Stimulated activated naive B cell treated with anti-CD40 and anti-IgM and Interleukin-4, amounts not matched to agents 10 μg/mL and 1 μg/mL and 100 μg/mL, for 72 hours (primary cell): ENCODE data around the gene PHLDB1.
A peak's percentile ranks its signal among the peaks of the same experiment; 100 is the strongest.
"Not testable (repeated sequence)": the region's sequence is repeated elsewhere in the genome, so short reads cannot be mapped to it uniquely, and the experiment has no call there.

Experiments used
- ATAC-seq, 2 donors: fragments of 150-1000 bp; cut with Tn5 transposase; replicated peaks; 2 replicates each; pipeline ENCODE4 v1.10.0; 2021; ENCODE audit warnings: moderate library complexity in 1 of 2
- DNase-seq: peaks from one replicate; pipeline ENCODE4 v3.0.0; 2021
- H3K27ac Mint-ChIP-seq: one replicate; pipeline ENCODE4 v1.8.0; 2022; ENCODE audit warnings: mild to moderate bottlenecking, mixed read lengths
- H3K27me3 Mint-ChIP-seq, 2 donors: one replicate each; pipeline ENCODE4 v1.8.0; 2022; ENCODE audit warnings: mixed read lengths in 2 of 2
- H3K36me3 Mint-ChIP-seq, 2 donors: one replicate each; pipeline ENCODE4 v1.8.0; 2022; ENCODE audit warnings: mixed read lengths in 2 of 2, mild to moderate bottlenecking in 1 of 2
- H3K4me1 Mint-ChIP-seq, 2 donors: one replicate each; pipeline ENCODE4 v1.8.0; 2022; ENCODE audit warnings: mixed read lengths in 2 of 2, mild to moderate bottlenecking in 1 of 2
- H3K4me3 Mint-ChIP-seq, 2 donors: one replicate each; pipeline ENCODE4 v1.8.0; 2022; ENCODE audit warnings: mild to moderate bottlenecking in 2 of 2, mixed read lengths in 2 of 2, moderate library complexity in 1 of 2
- H3K9me3 Mint-ChIP-seq, 2 donors: one replicate each; pipeline ENCODE4 v1.8.0; 2022; ENCODE audit warnings: mixed read lengths in 2 of 2, mild to moderate bottlenecking in 1 of 2

The PHLDB1 gene

DNA sequence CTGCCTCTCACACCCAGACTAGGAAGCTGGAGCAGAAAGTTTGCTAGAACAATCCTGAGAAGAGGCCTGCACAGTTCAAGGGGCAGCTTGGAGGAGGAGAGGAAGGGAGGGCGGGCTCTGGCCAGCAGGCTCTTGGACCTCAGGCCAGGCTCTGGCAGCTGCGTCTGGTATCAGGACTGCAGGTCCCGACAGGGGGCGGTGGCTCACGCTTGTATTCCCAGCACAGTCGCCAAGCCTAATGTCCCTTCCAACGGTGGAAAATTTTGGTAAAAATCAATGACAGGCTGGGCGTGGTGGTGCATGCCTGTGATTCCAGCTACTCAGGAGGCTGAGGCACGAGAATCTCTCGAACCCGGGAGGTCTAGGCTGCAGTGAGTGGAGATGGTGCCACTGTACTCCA is 71.5 kb downstream of the PHLDB1 start:
- ATAC-seq, H3K4me3 Mint-ChIP-seq, H3K36me3 Mint-ChIP-seq, DNase-seq, H3K27ac Mint-ChIP-seq, H3K9me3 Mint-ChIP-seq, H3K27me3 Mint-ChIP-seq, H3K4me1 Mint-ChIP-seq: not testable (repeated sequence)

DNA sequence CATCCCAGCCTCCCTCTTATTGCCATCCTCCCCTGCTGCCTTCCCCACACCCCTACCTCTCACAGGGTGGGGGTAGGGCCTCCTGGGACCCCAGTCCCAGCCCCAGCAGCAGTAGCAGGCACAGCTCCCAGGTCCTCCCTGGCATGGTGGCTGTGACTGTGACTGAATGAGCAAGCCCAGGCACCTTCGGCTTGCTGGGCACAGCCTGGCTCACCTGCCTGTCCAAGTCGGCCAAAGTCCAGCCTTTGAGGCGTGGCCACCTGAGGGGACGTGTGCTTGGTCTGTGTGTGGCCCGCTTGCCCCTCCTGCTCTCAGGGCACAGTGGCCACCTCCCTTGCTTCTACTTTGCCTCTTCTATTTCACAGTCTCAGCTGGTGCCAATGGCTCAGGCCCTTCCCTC is 72.1 kb downstream of the PHLDB1 start, which contains the start of gene TREH:
Gene TREH (minus strand): TSS at position 168 of the 400 bp plus-strand sequence. CDS start 23 bp downstream, at position 145.
- peaks cover 2 to 3% of the 10 kb centered on the region in 2 donors for H3K9me3 Mint-ChIP-seq
- H3K27ac Mint-ChIP-seq: no peak within 1 kb of the TSS
- DNase-seq (no peak), ATAC-seq (no peak)
- H3K27me3 Mint-ChIP-seq: peaks cover 0 to 3% of the 10 kb centered on the region in 2 donors
- no peaks in the 10 kb centered on the region for H3K36me3 Mint-ChIP-seq
- H3K4me1 Mint-ChIP-seq: no peaks in the 10 kb centered on the region
- no peak within 1 kb of the TSS for H3K4me3 Mint-ChIP-seq

DNA sequence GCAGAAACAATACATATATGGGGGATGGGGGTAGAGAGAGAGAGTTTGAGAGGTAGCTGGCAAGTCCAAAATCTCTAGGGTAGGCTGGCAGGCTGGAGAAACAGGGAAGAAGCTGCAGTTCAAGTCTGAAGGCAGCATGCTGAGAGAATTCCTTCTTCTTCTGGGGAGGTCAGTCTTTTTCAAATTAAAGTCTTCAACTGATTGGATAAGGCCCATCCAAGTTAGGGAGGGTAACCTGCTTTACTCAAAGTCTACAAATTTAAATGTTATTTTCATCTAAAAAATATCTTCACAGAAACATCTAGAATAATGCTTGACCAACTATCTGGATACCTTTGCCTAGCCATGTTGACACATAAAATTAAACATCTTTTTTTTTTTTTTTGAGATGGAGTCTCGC is 75.0 kb downstream of the PHLDB1 start:
- H3K27ac Mint-ChIP-seq: no peak overlapping the region
- no peaks in the 10 kb centered on the region for H3K9me3 Mint-ChIP-seq
- H3K36me3 Mint-ChIP-seq: no peaks in the 10 kb centered on the region
- no peak for DNase-seq
- no peak overlapping the region for H3K4me3 Mint-ChIP-seq
- H3K27me3 Mint-ChIP-seq: peaks cover 0 to 4% of the 10 kb centered on the region in 2 donors
- ATAC-seq: no peak
- H3K4me1 Mint-ChIP-seq: no peaks in the 10 kb centered on the region

DNA sequence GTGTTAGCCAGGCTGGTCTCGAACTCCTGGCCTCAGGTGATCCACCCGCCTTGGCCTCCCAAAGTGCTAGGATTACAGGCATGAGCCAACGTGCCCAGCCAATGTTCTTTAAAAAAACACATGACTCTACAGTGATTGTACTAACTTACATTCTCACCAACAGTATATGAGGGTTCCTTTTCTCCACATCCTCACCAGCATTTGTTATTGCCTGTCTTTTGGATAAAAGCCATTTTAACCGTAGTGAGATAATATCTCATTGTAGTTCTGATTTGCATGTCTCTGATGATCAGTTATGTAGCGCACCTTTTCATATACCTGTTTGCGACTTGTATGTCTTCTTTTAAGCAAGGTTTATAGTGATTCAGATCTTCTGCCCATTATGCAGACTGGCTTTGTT is 75.5 kb downstream of the PHLDB1 start:
- not testable (repeated sequence) for DNase-seq, H3K4me3 Mint-ChIP-seq, H3K4me1 Mint-ChIP-seq, H3K27ac Mint-ChIP-seq, H3K27me3 Mint-ChIP-seq, ATAC-seq, H3K9me3 Mint-ChIP-seq, H3K36me3 Mint-ChIP-seq

DNA sequence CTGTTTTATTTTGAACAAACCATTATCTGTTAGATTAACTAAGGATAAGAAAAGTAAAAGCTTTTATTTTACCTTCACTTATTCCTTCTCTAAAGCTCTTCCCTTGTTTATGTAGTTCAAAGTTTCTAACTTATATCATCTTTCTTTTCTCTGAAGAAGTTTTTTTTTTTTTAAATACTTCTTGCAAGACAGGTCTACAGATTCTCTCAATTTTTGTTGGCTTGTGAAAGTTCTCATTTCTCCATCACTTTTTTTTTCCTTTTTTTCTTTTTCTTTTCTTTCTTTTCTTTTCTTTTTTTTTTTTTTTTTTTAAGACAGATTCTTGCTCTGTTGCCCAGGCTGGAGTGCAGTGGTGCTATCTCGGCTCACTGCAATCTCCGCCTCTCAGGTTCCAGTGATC is 76.8 kb downstream of the PHLDB1 start:
- H3K36me3 Mint-ChIP-seq: no peaks in the 10 kb centered on the region
- DNase-seq: no peak
- ATAC-seq: no peak
- H3K27me3 Mint-ChIP-seq: peaks cover 12 to 16% of the 10 kb centered on the region in 2 donors
- H3K4me3 Mint-ChIP-seq: no peak overlapping the region
- H3K4me1 Mint-ChIP-seq: no peaks in the 10 kb centered on the region
- no peak overlapping the region for H3K27ac Mint-ChIP-seq
- H3K9me3 Mint-ChIP-seq: no peaks in the 10 kb centered on the region

DNA sequence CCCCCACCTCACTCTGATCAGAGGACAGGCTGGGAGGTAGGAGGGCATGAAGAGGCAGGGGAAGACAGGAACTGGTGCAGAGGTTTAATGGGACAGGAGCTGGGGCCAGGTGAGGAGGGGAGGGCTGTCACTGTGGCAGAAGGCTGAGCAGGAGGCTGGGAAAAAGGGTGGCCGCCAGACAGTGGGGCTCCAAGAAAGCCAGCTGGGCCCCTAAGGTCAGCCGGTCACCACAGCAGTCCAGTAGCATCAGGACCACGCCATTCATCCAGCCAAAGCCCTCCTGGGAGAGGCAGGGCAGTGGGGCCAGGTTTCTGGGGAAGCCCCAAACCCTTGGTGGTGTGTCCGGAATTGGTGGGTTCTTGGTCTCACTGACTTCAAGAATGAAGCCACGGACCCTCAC is 80.5 kb downstream of the PHLDB1 start:
- H3K4me1 Mint-ChIP-seq: peaks cover 13 to 26% of the 10 kb centered on the region in 2 donors
- no peaks in the 10 kb centered on the region for H3K36me3 Mint-ChIP-seq
- DNase-seq (no peak), ATAC-seq (no peak)
- no peak overlapping the region for H3K4me3 Mint-ChIP-seq
- no peak overlapping the region for H3K27ac Mint-ChIP-seq
- H3K9me3 Mint-ChIP-seq: no peaks in the 10 kb centered on the region
- peaks cover 12 to 16% of the 10 kb centered on the region in 2 donors for H3K27me3 Mint-ChIP-seq

DNA sequence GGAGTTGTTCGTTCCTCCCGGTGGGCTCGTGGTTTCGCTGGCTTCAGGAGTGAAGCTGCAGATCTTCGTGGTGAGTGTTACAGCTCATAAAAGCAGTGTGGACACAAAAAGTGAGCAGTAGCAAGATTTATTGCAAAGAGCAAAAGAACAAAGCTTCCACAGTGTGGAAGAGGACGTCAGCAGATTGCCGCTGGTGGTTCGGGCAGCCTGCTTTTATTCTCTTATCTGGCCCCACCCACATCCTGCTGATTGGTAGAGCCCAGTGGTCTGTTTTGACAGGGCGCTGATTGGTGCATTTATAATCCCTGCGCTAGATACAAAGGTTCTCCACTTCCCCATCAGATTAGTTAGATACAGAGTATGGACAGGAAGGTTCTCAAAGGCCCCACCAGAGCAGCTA is 80.9 kb downstream of the PHLDB1 start:
- H3K4me3 Mint-ChIP-seq, H3K27ac Mint-ChIP-seq, H3K36me3 Mint-ChIP-seq, H3K9me3 Mint-ChIP-seq, ATAC-seq, DNase-seq: not testable (repeated sequence)
- Mint-ChIP-seq H3K27me3 (peaks cover 12 to 16% of the 10 kb centered on the region in 2 donors), H3K4me1 (peaks cover 15 to 29% of the 10 kb centered on the region in 2 donors)

DNA sequence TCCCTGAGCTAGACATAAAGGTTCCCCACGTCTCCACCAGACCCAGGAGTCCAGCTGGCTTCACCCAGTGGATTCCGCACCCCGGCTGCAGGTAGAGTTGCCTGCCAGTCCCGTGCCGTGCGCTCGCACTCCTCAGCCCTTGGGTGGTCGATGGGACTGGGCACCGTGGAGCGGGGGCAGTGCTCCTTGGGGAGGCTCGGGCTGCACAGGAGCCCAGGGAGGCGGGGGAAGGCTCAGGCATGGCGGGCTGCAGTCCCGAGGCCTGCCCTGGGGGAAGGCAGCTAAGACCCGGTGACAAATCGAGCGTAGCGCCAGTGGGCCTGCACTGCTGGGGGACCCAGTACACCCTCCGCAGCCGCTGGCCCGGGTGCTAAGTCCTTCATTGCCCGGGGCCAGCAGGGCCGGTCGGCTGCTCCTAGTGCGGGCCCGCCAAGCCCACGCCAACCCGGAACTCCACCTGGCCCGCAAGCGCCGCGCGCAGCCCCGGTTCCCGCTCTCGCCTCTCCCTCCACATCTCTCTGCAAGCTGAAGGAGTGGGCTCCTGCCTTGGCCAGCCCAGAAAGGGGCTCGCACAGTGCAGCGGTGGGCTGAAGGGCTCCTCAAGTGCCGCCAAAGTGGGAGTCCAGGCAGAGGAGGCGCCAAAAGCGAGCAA is 81.6 kb downstream of the PHLDB1 start:
- peaks cover 15 to 29% of the 10 kb centered on the region in 2 donors for H3K4me1 Mint-ChIP-seq
- DNase-seq (no peak), ATAC-seq (no peak)
- H3K36me3 Mint-ChIP-seq: no peaks in the 10 kb centered on the region
- no peak overlapping the region for H3K27ac Mint-ChIP-seq
- H3K4me3 Mint-ChIP-seq: no peak overlapping the region
- H3K27me3 Mint-ChIP-seq: peaks cover 12 to 16% of the 10 kb centered on the region in 2 donors
- H3K9me3 Mint-ChIP-seq: no peaks in the 10 kb centered on the region

DNA sequence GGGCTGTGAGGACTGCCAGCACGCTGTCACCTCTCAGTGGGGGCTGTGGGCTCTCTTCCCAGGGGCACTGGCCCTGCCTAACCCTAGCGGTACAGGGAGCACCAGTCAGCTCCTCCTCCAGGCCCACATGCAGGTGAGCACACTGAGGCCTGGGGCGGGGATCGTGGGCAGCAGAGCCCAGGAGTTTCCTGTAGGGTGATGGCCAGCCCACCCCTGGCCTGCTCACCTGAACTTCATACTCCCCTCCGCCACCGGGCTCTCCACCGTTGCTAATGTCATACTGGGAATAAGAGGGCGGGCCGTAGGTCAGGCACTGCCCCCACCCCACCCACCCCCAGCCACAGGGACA is 82.1 kb downstream of the PHLDB1 start:
- no peak overlapping the region for H3K4me3 Mint-ChIP-seq
- ATAC-seq (peak; percentile 17), DNase-seq (no peak)
- H3K9me3 Mint-ChIP-seq: no peaks in the 10 kb centered on the region
- no peak overlapping the region for H3K27ac Mint-ChIP-seq
- peaks cover 15 to 29% of the 10 kb centered on the region in 2 donors for H3K4me1 Mint-ChIP-seq
- H3K27me3 Mint-ChIP-seq: peaks cover 12 to 16% of the 10 kb centered on the region in 2 donors
- no peaks in the 10 kb centered on the region for H3K36me3 Mint-ChIP-seq

DNA sequence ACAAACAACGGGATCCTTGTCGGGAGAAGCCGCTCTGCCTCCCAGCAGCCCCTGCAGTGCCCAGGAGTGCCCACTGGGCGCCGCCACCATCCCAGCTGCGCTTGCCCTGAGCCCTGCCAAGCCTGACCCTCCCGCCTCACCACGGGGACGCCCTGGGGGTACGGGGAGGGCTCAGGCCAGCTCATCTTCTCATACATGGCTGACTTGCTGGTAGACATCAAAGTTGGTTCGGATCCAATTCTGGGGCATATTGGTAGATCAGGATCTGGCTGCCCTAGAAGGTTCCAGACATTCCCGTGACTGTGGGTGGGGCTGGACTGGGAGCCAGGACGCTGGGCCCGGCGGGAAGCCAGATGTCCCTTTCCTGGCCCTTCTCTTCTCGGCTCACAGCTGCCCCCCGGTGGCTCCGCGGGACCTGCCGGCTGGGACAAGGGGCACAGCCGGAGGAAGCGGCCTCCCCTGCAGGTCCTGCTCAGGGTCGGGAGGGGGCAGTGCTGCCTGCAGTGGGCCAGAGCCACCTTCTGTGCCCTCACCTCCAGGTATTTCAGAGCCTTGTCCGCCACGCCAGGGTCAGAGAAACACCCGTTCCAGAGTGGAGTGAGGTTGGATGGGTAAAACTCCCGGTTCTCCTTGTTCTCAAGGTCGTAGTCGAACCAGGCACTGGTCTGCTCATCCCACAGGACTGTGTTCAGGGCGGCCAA is 82.6 kb downstream of the PHLDB1 start:
- Mint-ChIP-seq H3K4me1 (peaks cover 15 to 29% of the 10 kb centered on the region in 2 donors), H3K27ac (peak overlapping the region; percentile 78), H3K9me3 (no peaks in the 10 kb centered on the region), H3K4me3 (peak overlapping the region; percentile 82 to 83), H3K36me3 (no peaks in the 10 kb centered on the region), H3K27me3 (peaks cover 12 to 16% of the 10 kb centered on the region in 2 donors)
- DNase-seq (peak; percentile 85), ATAC-seq (peak; percentile 95 to 96)

DNA sequence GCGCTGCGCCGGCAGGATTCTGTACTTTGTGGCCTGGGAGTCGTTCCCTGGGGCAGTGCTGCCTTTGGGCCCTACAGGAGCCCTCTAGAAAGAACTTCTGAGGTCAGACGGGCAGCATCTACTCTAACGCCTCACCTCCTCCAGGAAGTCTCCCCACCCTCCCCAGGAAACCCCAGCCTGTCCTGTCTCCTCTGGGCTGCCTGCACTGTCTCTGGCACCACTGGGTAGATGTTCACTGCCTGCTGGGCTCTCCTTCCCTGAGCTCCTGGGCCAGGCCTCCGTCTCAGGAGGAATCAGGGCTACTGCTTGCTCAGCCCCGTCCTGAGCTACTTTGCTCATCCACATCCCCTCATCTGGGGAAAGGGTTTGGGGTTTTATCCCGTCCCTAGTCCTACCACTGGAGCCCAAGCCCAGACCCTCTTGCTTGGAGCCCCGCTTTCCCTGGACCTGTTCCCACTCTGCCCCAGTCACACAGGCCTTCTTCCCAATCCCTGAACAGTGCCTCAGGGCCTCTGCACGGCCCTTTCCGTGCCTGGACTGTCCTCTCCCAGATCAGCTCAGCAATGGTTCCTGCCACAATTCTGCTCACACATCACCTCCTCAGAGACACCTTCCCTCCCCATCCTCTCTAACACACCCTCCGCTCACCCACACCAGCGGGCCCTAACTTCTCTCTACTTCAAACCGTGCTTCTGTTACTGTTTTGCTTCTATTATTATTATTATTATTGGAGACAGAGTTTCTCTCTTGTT is 83.3 kb downstream of the PHLDB1 start:
- ATAC-seq (no peak), DNase-seq (no peak)
- Mint-ChIP-seq H3K4me3 (peak overlapping the region in 1 of 2 donors; percentile 39), H3K4me1 (peaks cover 17 to 34% of the 10 kb centered on the region in 2 donors), H3K27me3 (peaks cover 12 to 16% of the 10 kb centered on the region in 2 donors), H3K27ac (peak overlapping the region; percentile 31), H3K36me3 (no peaks in the 10 kb centered on the region), H3K9me3 (no peaks in the 10 kb centered on the region)

DNA sequence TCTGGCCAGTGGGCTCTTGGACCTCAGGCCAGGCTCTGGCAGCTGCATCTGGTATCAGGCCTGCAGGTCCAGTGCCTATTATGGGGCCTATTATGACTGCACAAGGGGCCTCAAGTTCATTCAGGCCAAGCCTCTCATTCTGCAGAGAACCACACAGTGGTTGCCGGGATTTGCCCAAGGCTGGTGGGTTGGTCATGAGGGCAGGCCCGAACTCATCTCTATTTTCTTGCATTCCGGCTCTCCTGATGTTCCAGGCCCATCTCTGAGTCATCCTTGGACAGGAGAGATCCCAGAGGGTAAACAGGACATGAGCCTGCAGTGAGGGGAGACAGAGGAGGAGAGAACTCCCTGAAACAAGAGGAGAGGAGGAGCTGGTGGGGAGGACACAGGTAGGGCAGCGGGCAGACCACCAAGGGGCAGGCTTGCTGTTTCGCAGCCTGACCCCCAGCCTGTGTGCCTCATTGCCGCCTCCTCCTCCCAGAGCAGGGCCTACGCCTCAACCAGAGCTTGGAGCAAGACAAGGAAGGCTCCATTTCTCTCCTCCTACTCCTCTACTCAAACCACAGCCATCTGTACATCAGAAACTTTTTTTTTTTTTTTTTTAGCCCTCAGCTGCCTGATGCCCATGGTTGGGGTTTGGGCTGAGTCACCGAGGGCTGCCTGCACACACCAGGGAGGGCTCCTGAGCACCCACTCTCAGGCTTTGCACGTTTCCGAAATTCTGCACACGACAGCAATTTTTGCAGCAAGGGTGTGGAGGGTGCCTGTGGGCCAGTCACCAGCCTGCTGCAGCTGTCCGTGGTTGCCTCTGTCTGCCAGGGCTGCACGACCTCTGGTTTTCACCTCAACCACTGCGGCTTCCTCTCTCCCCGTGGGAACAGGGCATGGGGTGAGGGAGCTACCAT is 84.8 kb downstream of the PHLDB1 start:
- DNase-seq (peak; percentile 43), ATAC-seq (peak; percentile 33 to 37)
- Mint-ChIP-seq H3K27me3 (peaks cover 11 to 16% of the 10 kb centered on the region in 2 donors), H3K4me3 (no peak overlapping the region), H3K36me3 (no peaks in the 10 kb centered on the region), H3K9me3 (no peaks in the 10 kb centered on the region), H3K4me1 (peaks cover 17 to 35% of the 10 kb centered on the region in 2 donors), H3K27ac (peak overlapping the region; percentile 31)

DNA sequence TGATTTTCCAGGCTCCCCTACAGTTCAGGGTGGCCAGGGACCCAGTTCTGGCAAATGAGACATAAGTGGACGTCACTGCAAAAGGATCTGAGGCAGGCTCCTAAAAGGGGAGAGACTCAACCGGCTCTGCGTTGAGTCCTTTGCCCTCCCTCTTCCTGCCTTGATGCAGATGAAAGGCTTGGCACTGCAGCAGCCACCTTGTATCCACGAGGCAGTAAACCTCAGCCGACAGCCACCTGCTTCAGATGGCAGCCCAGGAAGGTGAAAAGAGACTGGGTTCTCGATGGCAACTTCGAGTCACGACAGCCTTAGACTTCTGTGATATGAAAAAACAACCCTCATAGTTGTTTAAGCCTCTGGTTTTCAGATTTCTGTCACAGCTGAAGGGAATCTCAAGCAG is 86.8 kb downstream of the PHLDB1 start:
- no peaks in the 10 kb centered on the region for H3K9me3 Mint-ChIP-seq
- no peak overlapping the region for H3K27ac Mint-ChIP-seq
- no peak for ATAC-seq
- no peak for DNase-seq
- no peak overlapping the region for H3K4me3 Mint-ChIP-seq
- H3K36me3 Mint-ChIP-seq: no peaks in the 10 kb centered on the region
- H3K27me3 Mint-ChIP-seq: no peaks in the 10 kb centered on the region
- peaks cover 17 to 35% of the 10 kb centered on the region in 2 donors for H3K4me1 Mint-ChIP-seq

DNA sequence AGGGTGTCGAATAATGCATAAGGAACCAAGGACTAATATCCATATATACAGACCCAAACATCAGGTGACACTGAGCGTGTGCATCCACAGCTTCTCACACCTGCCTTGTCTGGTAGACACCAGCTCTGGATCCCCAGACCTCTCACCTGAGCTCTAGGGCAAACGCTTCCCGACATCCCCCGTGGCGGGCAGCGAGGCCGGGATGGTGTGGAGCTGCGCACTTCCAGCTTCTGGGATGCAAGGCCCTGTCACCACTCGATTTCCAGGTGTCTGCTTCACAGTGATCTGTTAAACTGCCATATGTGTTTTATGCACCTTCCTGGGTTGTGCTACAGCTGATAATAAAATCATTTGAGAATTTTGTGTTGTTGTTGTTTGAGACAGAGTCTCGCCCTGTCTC is 87.4 kb downstream of the PHLDB1 start:
- ATAC-seq (no peak), DNase-seq (no peak)
- Mint-ChIP-seq H3K36me3 (no peaks in the 10 kb centered on the region), H3K9me3 (no peaks in the 10 kb centered on the region), H3K27ac (no peak overlapping the region), H3K4me3 (no peak overlapping the region), H3K27me3 (no peaks in the 10 kb centered on the region), H3K4me1 (peaks cover 17 to 35% of the 10 kb centered on the region in 2 donors)
